GM21723 (cell line): ENCODE measurements around the gene KIF26B.

Source experiments
- ATAC-seq: cut with Tn5 transposase; IDR thresholded peaks from one replicate; pipeline ENCODE4 v1.9.1; 2021; ENCODE audit warnings: mild to moderate bottlenecking, moderate library complexity; ENCODE audit not compliant: unreplicated experiment

Gene KIF26B

DNA sequence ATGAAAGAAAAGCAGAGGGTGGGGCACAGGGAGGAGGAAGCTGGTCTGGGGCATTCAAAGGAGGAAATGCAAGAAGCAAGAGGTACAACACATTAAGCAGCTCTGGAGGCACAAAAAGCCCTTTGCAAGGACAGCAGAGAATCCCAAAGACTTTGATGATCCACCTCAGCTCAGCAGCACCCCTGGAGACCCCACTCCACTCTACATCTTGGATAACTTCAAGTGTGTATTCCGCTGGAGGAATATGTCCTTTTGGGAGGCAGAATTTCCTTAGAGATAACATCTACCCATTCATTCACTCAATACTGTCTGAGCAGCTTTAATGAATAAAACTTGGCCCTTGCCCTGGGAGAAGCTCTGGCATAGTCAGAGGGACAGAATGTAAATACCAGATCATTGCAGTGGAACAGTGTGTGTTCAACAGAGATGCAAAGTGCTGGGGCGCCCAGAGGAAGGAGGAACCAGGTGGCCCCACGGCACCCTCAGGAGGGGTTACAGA is 599.7 kb downstream of the KIF26B start:
- ATAC-seq, result no peak
